Measurements from ENCODE around the gene ATL3. TPM values are rescaled to one million over a fixed set of nuclear protein-coding genes. Genes with fewer than 3 reads are reported as not detected.

The ATL3 gene
- total RNA-seq, 2 experiments from 2014 or later: 23.2 to 37.9 TPM

- CTCF ChIA-PET (ENCODE audit: unreplicated experiment): no interaction called here
These were observed 38.2 kb upstream of the ATL3 start for GRCh38 chr11:63709336-63709884.

GRCh38 chr11:63708764-63709163 is 37.6 kb upstream of the ATL3 start:
- intact Hi-C loops (cut with micrococcal nuclease; ENCODE audit: unreplicated experiment): no loop called here
- H3K4me2 ChIP-seq (ENCODE audit: low read length): no peak overlapping the region
- H3K27ac ChIP-seq (ENCODE audit: low read depth, low read length, poor library complexity, severe bottlenecking): no peak overlapping the region
- no peak for TF ChIP-seq EZH2phosphoT487 (IDR thresholded peaks at IDR 0.05; ENCODE audit: borderline replicate concordance, low read depth, low read length)
- DNase-seq (ENCODE audit: low spot score): no peak
- peaks cover 18% of the 10 kb centered on the region for H3K79me2 ChIP-seq (ENCODE audit: insufficient read depth, low read depth, low read length)
- H3K9me3 ChIP-seq (ENCODE audit: low read length): no peaks in the 10 kb centered on the region
- H3K4me3 ChIP-seq (ENCODE audit: low read depth, low read length, poor library complexity, severe bottlenecking): no peak overlapping the region
- 0 out of 2 replicates have a peak, but pooled peaks cover 3% of the 10 kb centered on the region for H4K20me1 ChIP-seq (ENCODE audit: insufficient read depth, low read length)
- ChIA-PET CTCF (ENCODE audit: unreplicated experiment) (no interaction called here), POLR2A (interaction anchor here (0.6 to 1.3 kb wide), 4 partner anchors 9 to 253 kb away, joined by 3 to 4 read pairs (median 3); no protein-coding TSS in a partner anchor)
- no TSS peak for BruUV-seq (replicated peaks)
- H3K4me1 ChIP-seq (ENCODE audit: insufficient read depth, low read length, poor library complexity, severe bottlenecking): peaks cover 12% of the 10 kb centered on the region
- H3K9me2 ChIP-seq (ENCODE audit: insufficient read depth, low read length): no peaks in the 10 kb centered on the region
- H3K36me3 ChIP-seq (ENCODE audit: insufficient read depth, low read length): 0 out of 2 replicates have a peak, but pooled peaks cover under 1% of the 10 kb centered on the region
- H2AFZ ChIP-seq (ENCODE audit: low read length): no peak overlapping the region

More at GRCh38 chr11:63709336-63709884, 38.2 kb upstream of the ATL3 start:
- no TSS peak for BruUV-seq (replicated peaks)
- POLR2A ChIA-PET: interaction anchor here (0.6 kb wide), 1 partner anchor 31 kb away, joined by 3 read pairs; no protein-coding TSS in a partner anchor
- H3K36me3 ChIP-seq (ENCODE audit: insufficient read depth, low read length): 0 out of 2 replicates have a peak, but pooled peaks cover 4% of the 10 kb centered on the region
- TF ChIP-seq EZH2phosphoT487 (IDR thresholded peaks at IDR 0.05; ENCODE audit: borderline replicate concordance, low read depth, low read length) (no peak), CTCF (conservative IDR thresholded peaks at IDR 0.05; ENCODE audit: low read length) (no peak)
- no peak overlapping the region for H2AFZ ChIP-seq (ENCODE audit: low read length)
- H3K27ac ChIP-seq (ENCODE audit: low read depth, low read length, poor library complexity, severe bottlenecking): no peak overlapping the region
- no peak for DNase-seq (ENCODE audit: low spot score)
- peaks cover 23% of the 10 kb centered on the region for H3K79me2 ChIP-seq (ENCODE audit: insufficient read depth, low read depth, low read length)
- intact Hi-C loops (cut with micrococcal nuclease; ENCODE audit: unreplicated experiment): no loop called here
- H3K9me2 ChIP-seq (ENCODE audit: insufficient read depth, low read length): no peaks in the 10 kb centered on the region
- H3K4me3 ChIP-seq (ENCODE audit: low read depth, low read length, poor library complexity, severe bottlenecking): no peak overlapping the region
- H4K20me1 ChIP-seq (ENCODE audit: insufficient read depth, low read length): 0 out of 2 replicates have a peak, but pooled peaks cover 3% of the 10 kb centered on the region
- no peaks in the 10 kb centered on the region for H3K9me3 ChIP-seq (ENCODE audit: low read length)
- H3K4me1 ChIP-seq (ENCODE audit: insufficient read depth, low read length, poor library complexity, severe bottlenecking): peaks cover 7% of the 10 kb centered on the region
- H3K4me2 ChIP-seq (ENCODE audit: low read length): no peak overlapping the region

GRCh38 chr11:63705526-63705925 is 34.4 kb upstream of the ATL3 start:
- Histone ChIP-seq H3K4me2 (ENCODE audit: low read length) (no peak overlapping the region), H4K20me1 (ENCODE audit: insufficient read depth, low read length) (0 out of 2 replicates have a peak, but pooled peaks cover 3% of the 10 kb centered on the region), H3K4me3 (ENCODE audit: low read depth, low read length, poor library complexity, severe bottlenecking) (no peak overlapping the region), H3K79me2 (ENCODE audit: insufficient read depth, low read depth, low read length) (peaks cover 35% of the 10 kb centered on the region), H3K4me1 (ENCODE audit: insufficient read depth, low read length, poor library complexity, severe bottlenecking) (peaks cover 12% of the 10 kb centered on the region), H3K36me3 (ENCODE audit: insufficient read depth, low read length) (peaks cover 9% of the 10 kb centered on the region), H3K9me2 (ENCODE audit: insufficient read depth, low read length) (no peaks in the 10 kb centered on the region), H3K9me3 (ENCODE audit: low read length) (no peaks in the 10 kb centered on the region), H2AFZ (ENCODE audit: low read length) (no peak overlapping the region), H3K27ac (ENCODE audit: low read depth, low read length, poor library complexity, severe bottlenecking) (no peak overlapping the region)
- ChIA-PET POLR2A (interaction anchor here (1.4 kb wide), 1 partner anchor 10 kb away, joined by 3 read pairs; no protein-coding TSS in a partner anchor), CTCF (ENCODE audit: unreplicated experiment) (no interaction called here)
- TF ChIP-seq EZH2phosphoT487 (IDR thresholded peaks at IDR 0.05; ENCODE audit: borderline replicate concordance, low read depth, low read length): no peak
- BruUV-seq (replicated peaks): no TSS peak
- no peak for DNase-seq (ENCODE audit: low spot score)
- intact Hi-C loops (cut with micrococcal nuclease; ENCODE audit: unreplicated experiment): no loop called here
